ENCODE data around the gene C1QL1.

Gene C1QL1

GRCh38 chr17:44922136-44922535 is 46.0 kb downstream of the C1QL1 start:
- in situ Hi-C loops (cut with HindIII; ENCODE audit: low sequenced_read_pairs) = no loop called here
- no peak overlapping the region for H3K4me3 ChIP-seq (ENCODE audit: low read depth, low read length)
- DNase-seq (ENCODE audit: low read depth) = no peak
- TF ChIP-seq CTCF (IDR thresholded peaks at IDR 0.05; ENCODE audit: low read depth, low read length, missing control alignments) = no peak

DNA sequence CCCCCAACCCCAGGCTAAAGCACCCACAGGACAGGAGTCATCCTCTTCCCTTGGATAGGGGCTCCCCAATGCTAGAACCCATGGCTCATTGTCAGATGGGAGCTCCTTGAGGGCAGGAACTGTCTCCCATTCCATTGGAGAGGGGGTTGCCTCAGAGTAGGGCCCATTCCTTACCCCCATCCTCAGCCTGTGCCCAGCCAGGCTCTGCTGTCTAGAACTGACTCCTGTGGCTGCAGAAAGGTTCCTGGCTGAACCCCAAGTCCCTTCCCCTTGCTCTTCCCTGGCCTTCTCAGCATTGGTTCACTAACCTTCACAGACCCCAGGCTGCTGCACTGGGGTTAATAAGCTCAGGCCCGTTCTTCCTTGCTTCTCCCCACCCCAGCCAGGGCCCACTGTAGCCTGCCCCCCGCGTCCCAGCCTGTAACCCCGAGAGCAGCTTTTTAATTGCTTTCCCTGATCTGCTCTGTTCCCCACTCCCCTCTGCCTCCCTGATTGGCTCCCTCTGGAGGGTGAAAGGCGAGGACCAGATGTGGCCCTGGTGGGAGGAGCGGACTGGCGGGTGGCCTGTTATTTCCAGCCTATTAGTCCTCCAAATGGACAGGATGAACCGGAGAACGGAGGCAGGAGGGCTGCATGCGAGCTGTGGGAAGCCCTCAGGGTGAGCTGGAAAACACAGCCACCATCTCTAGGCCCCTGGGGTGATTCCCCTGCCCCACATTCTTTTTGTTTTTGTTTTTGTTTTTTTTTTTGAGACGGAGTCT is 46.8 kb downstream of the C1QL1 start:
- TF ChIP-seq CTCF (IDR thresholded peaks at IDR 0.05; ENCODE audit: low read depth, low read length, missing control alignments) = no peak
- no peak for DNase-seq (ENCODE audit: low read depth)
- in situ Hi-C loops (cut with HindIII; ENCODE audit: low sequenced_read_pairs) = no loop called here
- no peak overlapping the region for H3K4me3 ChIP-seq (ENCODE audit: low read depth, low read length)

GRCh38 chr17:44920565-44920940 is 47.5 kb downstream of the C1QL1 start:
- H3K4me3 ChIP-seq (ENCODE audit: low read depth, low read length) = no peak overlapping the region
- no peak for TF ChIP-seq CTCF (IDR thresholded peaks at IDR 0.05; ENCODE audit: low read depth, low read length, missing control alignments)
- no peak for DNase-seq (ENCODE audit: low read depth)
- in situ Hi-C loops (cut with HindIII; ENCODE audit: low sequenced_read_pairs) = no loop called here

DNA sequence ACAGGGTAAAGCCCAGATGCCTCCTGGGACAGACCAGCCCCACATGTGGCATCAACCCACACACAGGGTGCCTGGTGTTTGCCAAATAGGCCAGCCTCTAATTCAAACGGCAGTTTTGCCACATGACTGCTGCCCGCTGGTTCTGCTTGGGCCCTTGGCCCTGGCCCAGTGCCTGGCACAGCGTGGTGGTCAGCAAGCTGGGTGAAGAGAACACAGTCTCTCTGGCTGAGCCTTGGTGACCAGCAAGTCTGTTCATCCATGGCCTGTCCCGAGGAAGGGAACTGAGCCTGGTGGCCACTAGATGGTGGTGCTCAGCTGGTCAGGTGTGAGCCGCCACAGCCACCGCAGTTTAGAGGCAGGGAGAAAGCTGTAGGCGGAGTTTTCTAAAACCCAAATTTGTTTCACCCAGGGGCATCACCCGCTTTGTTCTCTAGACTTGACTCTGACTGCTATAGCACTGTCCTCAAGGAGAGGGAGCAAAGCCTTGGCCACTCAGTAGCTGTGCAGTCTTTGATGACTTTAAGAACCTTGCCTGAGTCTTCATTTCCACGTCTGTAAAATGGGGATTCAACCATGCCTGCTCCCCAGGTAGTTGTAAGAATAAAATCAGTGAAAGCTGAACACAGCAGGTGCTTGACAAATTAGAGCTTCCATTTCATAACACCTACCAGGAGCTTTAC is 48.1 kb downstream of the C1QL1 start:
- in situ Hi-C loops (cut with HindIII; ENCODE audit: low sequenced_read_pairs) = no loop called here
- DNase-seq (ENCODE audit: low read depth) = peak; percentile 63
- H3K4me3 ChIP-seq (ENCODE audit: low read depth, low read length) = no peak overlapping the region
- peak; percentile 91 for TF ChIP-seq CTCF (IDR thresholded peaks at IDR 0.05; ENCODE audit: low read depth, low read length, missing control alignments)

- in situ Hi-C loops (cut with HindIII; ENCODE audit: low sequenced_read_pairs) = no loop called here
- H3K4me3 ChIP-seq (ENCODE audit: low read depth, low read length) = no peak overlapping the region
- DNase-seq (ENCODE audit: low read depth) = no peak
- no peak for TF ChIP-seq CTCF (IDR thresholded peaks at IDR 0.05; ENCODE audit: low read depth, low read length, missing control alignments)
These were observed 48.7 kb downstream of the C1QL1 start for GRCh38 chr17:44919411-44919810.

GRCh38 chr17:44918006-44918405 is 50.1 kb downstream of the C1QL1 start:
- no peak for TF ChIP-seq CTCF (IDR thresholded peaks at IDR 0.05; ENCODE audit: low read depth, low read length, missing control alignments)
- DNase-seq (ENCODE audit: low read depth) = no peak
- in situ Hi-C loops (cut with HindIII; ENCODE audit: low sequenced_read_pairs) = no loop called here
- H3K4me3 ChIP-seq (ENCODE audit: low read depth, low read length) = no peak overlapping the region

All from astrocyte of the cerebellum (primary cell).